GM23338 (cell line): Measurements from ENCODE around the gene RFC5. TPM values are rescaled to one million over a fixed set of nuclear protein-coding genes. Genes with fewer than 3 reads are reported as not detected.

Experiments
- ATAC-seq: fragments of 200-7000 bp; cut with Tn5 transposase; 3 replicates; pipeline ENCODE4 v1.9.1; 2020
- DNase-seq: peaks from one replicate; pipeline ENCODE4 v3.0.0-alpha.2; 2015; ENCODE audit warnings: low spot score
- H2AFZ ChIP-seq: fragments of 200-600 bp; sonication (generic); 2 replicates; pipeline ENCODE4 v1.8.0; 2016; ENCODE audit warnings: antibody characterized with exemption, mild to moderate bottlenecking, moderate library complexity
- H3F3A ChIP-seq: fragments of 200-600 bp; sonication (generic); replicated peaks from 2 replicates; pipeline ENCODE4 v1.8.0; 2017; ENCODE audit warnings: antibody characterized with exemption, mixed run types, low read depth
- H3K27ac ChIP-seq: fragments of 200-600 bp; sonication (generic); 2 replicates; pipeline ENCODE4 v1.6.1; 2016; ENCODE audit warnings: low read depth
- H3K27me3 ChIP-seq: fragments of 200-600 bp; sonication (generic); 2 replicates; pipeline ENCODE4 v1.8.0; 2016; ENCODE audit warnings: mild to moderate bottlenecking, mixed run types, moderate library complexity; ENCODE audit not compliant: insufficient read depth
- H3K36me3 ChIP-seq: fragments of 200-600 bp; sonication (generic); 2 replicates; pipeline ENCODE4 v1.8.0; 2016; ENCODE audit warnings: mild to moderate bottlenecking; ENCODE audit not compliant: insufficient read depth
- H3K4me1 ChIP-seq: fragments of 200-600 bp; sonication (generic); 2 replicates; pipeline ENCODE4 v1.8.0; 2016; ENCODE audit warnings: mild to moderate bottlenecking, moderate library complexity; ENCODE audit not compliant: insufficient read depth
- H3K4me2 ChIP-seq: fragments of 200-600 bp; sonication (generic); 2 replicates; pipeline ENCODE4 v1.7.1; 2017; ENCODE audit warnings: mixed run types
- H3K4me3 ChIP-seq: fragments of 200-600 bp; sonication (generic); 2 replicates; pipeline ENCODE4 v1.6.1; 2016; ENCODE audit warnings: mixed run types
- H3K79me2 ChIP-seq: fragments of 200-600 bp; sonication (generic); replicated peaks from 2 replicates; pipeline ENCODE4 v1.8.0; 2017; ENCODE audit warnings: mild to moderate bottlenecking; ENCODE audit not compliant: insufficient read depth
- H3K9me2 ChIP-seq: fragments of 200-600 bp; sonication (generic); 2 replicates; pipeline ENCODE4 v1.8.0; 2017; ENCODE audit not compliant: insufficient read depth
- H4K20me1 ChIP-seq: fragments of 200-600 bp; sonication (generic); replicated peaks from 2 replicates; pipeline ENCODE4 v1.8.0; 2017; ENCODE audit warnings: mild to moderate bottlenecking; ENCODE audit not compliant: insufficient read depth
- H3K27ac Mint-ChIP-seq: 2 replicates; pipeline ENCODE4 v1.8.0; 2020; ENCODE audit warnings: inconsistent platforms, mild to moderate bottlenecking, moderate library complexity, mixed read lengths
- H3K27me3 Mint-ChIP-seq: 3 replicates; pipeline ENCODE4 v1.8.0; 2022; ENCODE audit warnings: low read depth, mild to moderate bottlenecking, moderate library complexity, mixed read lengths, inconsistent platforms; ENCODE audit not compliant: insufficient read depth, poor library complexity
- H3K36me3 Mint-ChIP-seq: 3 replicates; pipeline ENCODE4 v1.8.0; 2021; ENCODE audit warnings: low read depth, mild to moderate bottlenecking, inconsistent platforms, moderate library complexity, mixed read lengths
- H3K4me1 Mint-ChIP-seq: 3 replicates; pipeline ENCODE4 v1.8.0; 2020; ENCODE audit warnings: mild to moderate bottlenecking, inconsistent platforms, mixed read lengths
- H3K4me3 Mint-ChIP-seq: 3 replicates; pipeline ENCODE4 v1.8.0; 2021; ENCODE audit warnings: moderate library complexity, mild to moderate bottlenecking, inconsistent platforms, mixed read lengths
- H3K9me3 Mint-ChIP-seq: 3 replicates; pipeline ENCODE4 v1.8.0; 2020; ENCODE audit warnings: moderate library complexity, mild to moderate bottlenecking, inconsistent platforms, mixed read lengths
- CTCF ChIP-seq, 2 experiments: fragments of 200-600 bp in 1 of 2; sonication (generic) in 1 of 2; conservative IDR thresholded peaks; 2 replicates each; pipeline versions ENCODE4 v1.5.1 to v1.6.1; 2016 to 2017; ENCODE audit warnings: antibody characterized with exemption in 2 of 2, low read depth in 2 of 2, mild to moderate bottlenecking in 2 of 2, moderate library complexity in 1 of 2
- EZH2phosphoT487 ChIP-seq: fragments of 200-600 bp; sonication (generic); IDR thresholded peaks from one replicate; pipeline ENCODE4 v1.8.1; 2018; ENCODE audit warnings: antibody characterized with exemption; ENCODE audit not compliant: unreplicated experiment
- JUNB ChIP-seq: IDR thresholded peaks from one replicate; pipeline ENCODE4 v1.6.1; 2016; ENCODE audit warnings: antibody characterized with exemption; ENCODE audit not compliant: unreplicated experiment
- REST ChIP-seq: IDR thresholded peaks from one replicate; pipeline ENCODE4 v1.6.1; 2018; ENCODE audit warnings: antibody characterized with exemption; ENCODE audit not compliant: unreplicated experiment
- STAT1 ChIP-seq: IDR thresholded peaks from one replicate; pipeline ENCODE4 v1.6.1; 2016; ENCODE audit warnings: antibody characterized with exemption; ENCODE audit not compliant: unreplicated experiment
- ZNF114 ChIP-seq: fragments of 250-450 bp; sonication (Bioruptor Pico); IDR thresholded peaks from 2 replicates; pipeline ENCODE4 v1.5.0; 2020; ENCODE audit warnings: mild to moderate bottlenecking, moderate library complexity
- ZNF331 ChIP-seq: fragments of 250-450 bp; sonication (Bioruptor Pico); IDR thresholded peaks from 2 replicates; pipeline ENCODE4 v1.5.0; 2020; ENCODE audit warnings: low read depth, mild to moderate bottlenecking, moderate library complexity
- ZNF462 ChIP-seq: fragments of 250-450 bp; sonication (Bioruptor Pico); IDR thresholded peaks from 2 replicates; pipeline ENCODE4 v1.5.0; 2020; ENCODE audit warnings: mild to moderate bottlenecking, moderate library complexity
- polyA plus RNA-seq: library from polyadenylated mRNA; unstranded; fragments of >200 nt; fragmentation: Nextera tagmentation; extraction: Ambion mirVana; gene quantifications from 2 replicates; pipeline ENCODE4 v1.2.1, GENCODE V29; 2016
- total RNA-seq: library from RNA; depleted of rRNA; stranded (reverse); fragments of >200 nt; shearing (Covaris generic); gene quantifications from 2 replicates; pipeline ENCODE4 v1.2.3, GENCODE V29; 2014

RFC5 gene
- total and polyA plus RNA-seq, 2 experiments from 2014 or later = 35.0 to 53.2 TPM

GRCh38 chr12:118015306-118015705 lies 1.2 kb upstream of the RFC5 start:
- no peak overlapping the region for H3K27ac Mint-ChIP-seq
- no peaks in the 10 kb centered on the region for H3K9me3 Mint-ChIP-seq

More at GRCh38 chr12:118015306-118015705, 1.2 kb upstream of the RFC5 start:
- no peaks in the 10 kb centered on the region for H3F3A ChIP-seq
- peak overlapping the region; percentile 90 for H2AFZ ChIP-seq
- no peaks in the 10 kb centered on the region for H3K27me3 ChIP-seq
- H3K4me2 ChIP-seq = no peak overlapping the region
- Mint-ChIP-seq H3K4me1 (peaks cover 13% of the 10 kb centered on the region), H3K4me3 (no peak overlapping the region), H3K27me3 (peaks cover 11% of the 10 kb centered on the region), H3K36me3 (peaks cover 23% of the 10 kb centered on the region)
- peaks cover 27% of the 10 kb centered on the region for H3K79me2 ChIP-seq
- no peak overlapping the region for H3K4me3 ChIP-seq
- DNase-seq (no peak), ATAC-seq (no peak)
- peaks cover 13% of the 10 kb centered on the region for H3K4me1 ChIP-seq
- TF ChIP-seq ZNF114 (CRISPR knock-in tag) (no peak), JUNB (no peak), REST (no peak), ZNF331 (CRISPR knock-in tag) (no peak), CTCF (conservative IDR thresholded peaks at IDR 0.05; ENCODE audit: low read depth in 2 of 2) (no peak), ZNF462 (CRISPR knock-in tag) (no peak), EZH2phosphoT487 (no peak), STAT1 (no peak)
- H3K27ac ChIP-seq = no peak overlapping the region
- peaks cover 5% of the 10 kb centered on the region for H4K20me1 ChIP-seq
- H3K9me2 ChIP-seq = no peaks in the 10 kb centered on the region
- peaks cover 15% of the 10 kb centered on the region for H3K36me3 ChIP-seq
